Glutamatergic neuron (in vitro differentiated cells): ENCODE results near the gene ZMYND8. TPM values are rescaled to one million over a fixed set of nuclear protein-coding genes. Genes with fewer than 3 reads are reported as not detected.

Experiments
- DNase-seq: peaks from one replicate; pipeline ENCODE4 v3.0.0; 2022
- H3K27ac Mint-ChIP-seq: one replicate; pipeline ENCODE4 v1.8.0; 2020; ENCODE audit warnings: mild to moderate bottlenecking, mixed read lengths, inconsistent platforms; ENCODE audit not compliant: unreplicated experiment
- H3K27me3 Mint-ChIP-seq: one replicate; pipeline ENCODE4 v1.8.0; 2020; ENCODE audit warnings: mild to moderate bottlenecking, moderate library complexity, mixed read lengths, inconsistent platforms; ENCODE audit not compliant: unreplicated experiment
- H3K36me3 Mint-ChIP-seq: one replicate; pipeline ENCODE4 v1.8.0; 2020; ENCODE audit warnings: mild to moderate bottlenecking, mixed read lengths, inconsistent platforms; ENCODE audit not compliant: unreplicated experiment
- H3K4me1 Mint-ChIP-seq: one replicate; pipeline ENCODE4 v1.8.0; 2020; ENCODE audit warnings: mild to moderate bottlenecking, low read depth, mixed read lengths, inconsistent platforms; ENCODE audit not compliant: unreplicated experiment
- H3K4me3 Mint-ChIP-seq: one replicate; pipeline ENCODE4 v1.8.0; 2020; ENCODE audit warnings: mild to moderate bottlenecking, mixed read lengths, inconsistent platforms; ENCODE audit not compliant: unreplicated experiment
- H3K9me3 Mint-ChIP-seq: one replicate; pipeline ENCODE4 v1.8.0; 2020; ENCODE audit warnings: mild to moderate bottlenecking, moderate library complexity, mixed read lengths, inconsistent platforms; ENCODE audit not compliant: unreplicated experiment
- CTCF ChIP-seq: fragments of 200-600 bp; sonication (generic); IDR thresholded peaks from one replicate; pipeline ENCODE4 v1.5.0; 2021; ENCODE audit not compliant: partially characterized antibody, unreplicated experiment
- total RNA-seq: library from RNA; stranded (reverse); fragmentation: NEBNext Ultra II Directional; extraction: Animal tissue kit (Norgen Biotek cat#: 25700); gene quantifications from one replicate; pipeline ENCODE4 v1.2.1, GENCODE V29; 2021; ENCODE audit not compliant: unreplicated experiment

The ZMYND8 gene
- total RNA-seq, 1 donor from 2014 or later, result 116 TPM

GRCh38 chr20:47349365-47350180, 6.9 kb downstream of the ZMYND8 start:
- TF ChIP-seq CTCF, result no peak
- no peak for DNase-seq
- no peaks in the 10 kb centered on the region for H3K9me3 Mint-ChIP-seq

GRCh38 chr20:47348539-47349142, 7.9 kb downstream of the ZMYND8 start:
- H3K4me3 Mint-ChIP-seq, result no peak overlapping the region
- H3K27ac Mint-ChIP-seq, result no peak overlapping the region
- no peak for DNase-seq
- peaks cover 2% of the 10 kb centered on the region for H3K9me3 Mint-ChIP-seq
- no peak for TF ChIP-seq CTCF
- peaks cover 15% of the 10 kb centered on the region for H3K4me1 Mint-ChIP-seq
- no peaks in the 10 kb centered on the region for H3K36me3 Mint-ChIP-seq
- H3K27me3 Mint-ChIP-seq, result peaks cover 2% of the 10 kb centered on the region

More at GRCh38 chr20:47349365-47350180, 6.9 kb downstream of the ZMYND8 start:
- H3K27ac Mint-ChIP-seq, result no peak overlapping the region
- peaks cover 18% of the 10 kb centered on the region for H3K4me1 Mint-ChIP-seq
- H3K36me3 Mint-ChIP-seq, result no peaks in the 10 kb centered on the region
- H3K4me3 Mint-ChIP-seq, result no peak overlapping the region
- H3K27me3 Mint-ChIP-seq, result peaks cover 2% of the 10 kb centered on the region

- H3K27me3 Mint-ChIP-seq, result peaks cover 2% of the 10 kb centered on the region
- H3K9me3 Mint-ChIP-seq, result peaks cover 2% of the 10 kb centered on the region
- peaks cover 8% of the 10 kb centered on the region for H3K4me1 Mint-ChIP-seq
- TF ChIP-seq CTCF, result no peak
- DNase-seq, result no peak
- H3K36me3 Mint-ChIP-seq, result no peaks in the 10 kb centered on the region
- peak overlapping the region; percentile 38 for H3K4me3 Mint-ChIP-seq
- peak overlapping the region; percentile 43 for H3K27ac Mint-ChIP-seq
Measured at GRCh38 chr20:47347661-47348435, 8.7 kb downstream of the ZMYND8 start.

- Mint-ChIP-seq H3K9me3 (peaks cover 4% of the 10 kb centered on the region), H3K27me3 (no peaks in the 10 kb centered on the region), H3K27ac (peak overlapping the region; percentile 38), H3K4me3 (no peak overlapping the region), H3K4me1 (peaks cover 5% of the 10 kb centered on the region), H3K36me3 (no peaks in the 10 kb centered on the region)
- no peak for DNase-seq
- no peak for TF ChIP-seq CTCF
Measured at GRCh38 chr20:47346172-47346571, 10.3 kb downstream of the ZMYND8 start.

GRCh38 chr20:47345214-47345613, 11.3 kb downstream of the ZMYND8 start:
- peaks cover 4% of the 10 kb centered on the region for H3K9me3 Mint-ChIP-seq
- no peak for TF ChIP-seq CTCF
- DNase-seq, result no peak
- no peaks in the 10 kb centered on the region for H3K27me3 Mint-ChIP-seq
- H3K27ac Mint-ChIP-seq, result no peak overlapping the region
- H3K4me1 Mint-ChIP-seq, result peaks cover 5% of the 10 kb centered on the region
- no peak overlapping the region for H3K4me3 Mint-ChIP-seq
- H3K36me3 Mint-ChIP-seq, result no peaks in the 10 kb centered on the region
